ENCODE data around the gene C9orf85. TPM values are rescaled to one million over a fixed set of nuclear protein-coding genes. Genes with fewer than 3 reads are reported as not detected.
"Not testable (repeated sequence)": the region's sequence is repeated elsewhere in the genome, so short reads cannot be mapped to it uniquely, and the experiment has no call there.

The C9orf85 gene
- total RNA-seq, 1 experiment from 2014 or later = 6.0 TPM

DNA sequence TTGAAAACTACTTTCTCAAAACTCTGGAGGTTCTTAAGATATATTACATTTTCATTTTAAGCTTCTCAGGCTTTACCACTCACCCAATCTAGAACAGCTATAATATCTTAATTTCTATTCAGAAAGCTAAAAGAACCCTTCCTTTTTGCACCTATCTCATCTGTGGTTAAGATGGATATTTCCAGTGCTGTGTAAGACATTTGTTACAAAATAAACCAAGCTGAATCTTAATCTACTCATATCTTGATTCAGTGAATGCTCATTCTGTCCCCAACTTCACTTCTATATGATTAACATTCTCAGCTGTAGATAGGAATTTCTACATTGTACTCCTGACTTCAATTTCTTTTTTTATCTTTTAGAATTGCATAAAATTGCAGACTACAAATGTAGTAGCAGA lies 15.5 kb upstream of the C9orf85 start:
- no peak overlapping the region for H3K4me3 ChIP-seq (ENCODE audit: low read length)
- H2AFZ ChIP-seq (ENCODE audit: low read length) = no peak overlapping the region
- H3K36me3 ChIP-seq (ENCODE audit: insufficient read depth, low read length) = no peaks in the 10 kb centered on the region
- DNase-seq = no peak
- peaks cover 19% of the 10 kb centered on the region for H3K4me1 ChIP-seq (ENCODE audit: low read length)
- H3K9me2 ChIP-seq (replicated peaks; ENCODE audit: insufficient read depth, low read length) = no peaks in the 10 kb centered on the region
- H4K20me1 ChIP-seq (ENCODE audit: insufficient read depth, low read depth, low read length) = peaks cover 11% of the 10 kb centered on the region; the same call in 1 of the 2 replicates
- no peak overlapping the region for H3K9ac ChIP-seq (ENCODE audit: low read length)
- H3K4me2 ChIP-seq (ENCODE audit: low read depth, low read length, poor library complexity, severe bottlenecking) = no peak overlapping the region
- H3K79me2 ChIP-seq (ENCODE audit: low read length) = peaks cover 80% of the 10 kb centered on the region
- H3K27me3 ChIP-seq (ENCODE audit: low read length) = no peaks in the 10 kb centered on the region
- no peaks in the 10 kb centered on the region for H3K9me3 ChIP-seq (ENCODE audit: low read length)
- H3K27ac ChIP-seq (ENCODE audit: low read length) = no peak overlapping the region

DNA sequence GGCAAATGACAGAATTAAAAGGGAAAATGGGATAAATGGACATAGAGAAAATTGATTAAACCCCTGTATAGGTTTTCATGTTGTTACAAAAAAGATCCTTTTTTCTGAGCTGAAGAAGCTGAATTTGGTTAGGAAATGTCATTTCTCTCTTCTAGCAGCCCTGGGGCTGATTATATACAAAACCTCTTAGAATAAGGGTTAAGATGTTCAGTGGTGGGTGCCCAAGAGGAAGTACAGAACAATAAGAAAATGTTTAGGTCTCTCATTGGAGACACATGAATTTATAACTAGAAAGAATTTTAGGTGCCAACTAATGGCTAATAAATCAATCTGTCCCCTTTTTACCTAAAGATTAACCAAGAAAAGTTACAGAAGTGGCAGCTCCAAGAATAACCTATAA lies 14.7 kb upstream of the C9orf85 start:
- Histone ChIP-seq H3K4me1 (ENCODE audit: low read length) (peaks cover 26% of the 10 kb centered on the region), H3K9me3 (ENCODE audit: low read length) (no peaks in the 10 kb centered on the region), H3K9me2 (replicated peaks; ENCODE audit: insufficient read depth, low read length) (no peaks in the 10 kb centered on the region), H3K27me3 (ENCODE audit: low read length) (no peaks in the 10 kb centered on the region), H3K36me3 (ENCODE audit: insufficient read depth, low read length) (no peaks in the 10 kb centered on the region), H3K79me2 (ENCODE audit: low read length) (peaks cover 82% of the 10 kb centered on the region), H4K20me1 (ENCODE audit: insufficient read depth, low read depth, low read length) (peaks cover 10% of the 10 kb centered on the region; the same call in 1 of the 2 replicates), H3K27ac (ENCODE audit: low read length) (peak overlapping the region; percentile 37; the same call in 1 of the 2 replicates), H3K4me2 (ENCODE audit: low read depth, low read length, poor library complexity, severe bottlenecking) (no peak overlapping the region), H3K4me3 (ENCODE audit: low read length) (no peak overlapping the region), H2AFZ (ENCODE audit: low read length) (no peak overlapping the region), H3K9ac (ENCODE audit: low read length) (no peak overlapping the region)
- no peak for DNase-seq

DNA sequence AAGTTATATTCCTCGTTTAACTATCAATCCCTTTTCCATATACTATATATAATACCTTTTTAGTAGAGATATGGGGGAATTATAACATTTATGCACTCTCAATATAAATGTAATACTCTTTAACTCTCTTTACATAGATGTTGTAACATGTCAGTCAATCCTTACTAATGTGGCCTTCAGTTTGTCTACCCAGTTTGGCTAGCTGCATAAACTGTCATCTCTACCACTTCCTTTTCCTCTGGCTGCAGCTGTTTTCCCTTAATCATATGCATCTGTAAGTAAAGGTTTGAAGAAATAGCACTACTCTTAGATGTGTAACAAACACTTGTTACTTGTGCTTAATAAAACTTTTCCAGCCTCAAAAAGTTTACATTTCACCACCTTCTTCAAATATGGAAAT lies 13.9 kb upstream of the C9orf85 start:
- H3K4me2 ChIP-seq (ENCODE audit: low read depth, low read length, poor library complexity, severe bottlenecking) = no peak overlapping the region
- H3K9ac ChIP-seq (ENCODE audit: low read length) = no peak overlapping the region
- H3K4me3 ChIP-seq (ENCODE audit: low read length) = no peak overlapping the region
- no peaks in the 10 kb centered on the region for H3K27me3 ChIP-seq (ENCODE audit: low read length)
- peaks cover 34% of the 10 kb centered on the region for H3K4me1 ChIP-seq (ENCODE audit: low read length)
- DNase-seq = no peak
- H4K20me1 ChIP-seq (ENCODE audit: insufficient read depth, low read depth, low read length) = peaks cover 17% of the 10 kb centered on the region; the same call in 1 of the 2 replicates
- H3K9me2 ChIP-seq (replicated peaks; ENCODE audit: insufficient read depth, low read length) = no peaks in the 10 kb centered on the region
- H3K9me3 ChIP-seq (ENCODE audit: low read length) = no peaks in the 10 kb centered on the region
- H3K27ac ChIP-seq (ENCODE audit: low read length) = peak overlapping the region; percentile 37; the same call in 1 of the 2 replicates
- peaks cover 87% of the 10 kb centered on the region for H3K79me2 ChIP-seq (ENCODE audit: low read length)
- H2AFZ ChIP-seq (ENCODE audit: low read length) = no peak overlapping the region
- H3K36me3 ChIP-seq (ENCODE audit: insufficient read depth, low read length) = no peaks in the 10 kb centered on the region

DNA sequence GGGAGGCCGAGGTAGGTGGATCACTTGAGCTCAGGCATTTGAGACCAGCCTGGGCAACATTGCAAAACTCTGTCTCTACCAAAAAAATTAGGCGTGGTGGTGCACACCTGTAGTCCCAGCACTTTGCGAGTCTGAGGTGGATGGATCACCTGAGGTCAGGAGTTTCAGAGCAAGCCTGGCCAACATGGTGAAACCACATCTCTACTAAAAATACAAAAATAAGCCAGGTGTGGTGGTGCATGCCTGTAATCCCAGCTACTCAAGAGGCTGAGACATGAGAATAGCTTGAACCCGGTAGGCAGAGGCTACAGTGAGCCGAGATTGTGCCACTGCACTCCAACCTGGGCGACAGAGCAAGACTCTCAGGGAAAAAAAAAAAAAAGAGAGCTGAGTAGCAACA lies 12.7 kb upstream of the C9orf85 start:
- Histone ChIP-seq H3K79me2 (ENCODE audit: low read length) (peaks cover 89% of the 10 kb centered on the region), H3K4me1 (ENCODE audit: low read length) (peaks cover 46% of the 10 kb centered on the region), H4K20me1 (ENCODE audit: insufficient read depth, low read depth, low read length) (peaks cover 19% of the 10 kb centered on the region; the same call in 1 of the 2 replicates)
- not testable (repeated sequence) for H3K9me3 ChIP-seq (ENCODE audit: low read length); H3K9ac ChIP-seq (ENCODE audit: low read length); H3K27me3 ChIP-seq (ENCODE audit: low read length); H3K4me2 ChIP-seq (ENCODE audit: low read depth, low read length, poor library complexity, severe bottlenecking); H2AFZ ChIP-seq (ENCODE audit: low read length); H3K4me3 ChIP-seq (ENCODE audit: low read length); H3K27ac ChIP-seq (ENCODE audit: low read length); H3K9me2 ChIP-seq (replicated peaks; ENCODE audit: insufficient read depth, low read length); H3K36me3 ChIP-seq (ENCODE audit: insufficient read depth, low read length); DNase-seq

DNA sequence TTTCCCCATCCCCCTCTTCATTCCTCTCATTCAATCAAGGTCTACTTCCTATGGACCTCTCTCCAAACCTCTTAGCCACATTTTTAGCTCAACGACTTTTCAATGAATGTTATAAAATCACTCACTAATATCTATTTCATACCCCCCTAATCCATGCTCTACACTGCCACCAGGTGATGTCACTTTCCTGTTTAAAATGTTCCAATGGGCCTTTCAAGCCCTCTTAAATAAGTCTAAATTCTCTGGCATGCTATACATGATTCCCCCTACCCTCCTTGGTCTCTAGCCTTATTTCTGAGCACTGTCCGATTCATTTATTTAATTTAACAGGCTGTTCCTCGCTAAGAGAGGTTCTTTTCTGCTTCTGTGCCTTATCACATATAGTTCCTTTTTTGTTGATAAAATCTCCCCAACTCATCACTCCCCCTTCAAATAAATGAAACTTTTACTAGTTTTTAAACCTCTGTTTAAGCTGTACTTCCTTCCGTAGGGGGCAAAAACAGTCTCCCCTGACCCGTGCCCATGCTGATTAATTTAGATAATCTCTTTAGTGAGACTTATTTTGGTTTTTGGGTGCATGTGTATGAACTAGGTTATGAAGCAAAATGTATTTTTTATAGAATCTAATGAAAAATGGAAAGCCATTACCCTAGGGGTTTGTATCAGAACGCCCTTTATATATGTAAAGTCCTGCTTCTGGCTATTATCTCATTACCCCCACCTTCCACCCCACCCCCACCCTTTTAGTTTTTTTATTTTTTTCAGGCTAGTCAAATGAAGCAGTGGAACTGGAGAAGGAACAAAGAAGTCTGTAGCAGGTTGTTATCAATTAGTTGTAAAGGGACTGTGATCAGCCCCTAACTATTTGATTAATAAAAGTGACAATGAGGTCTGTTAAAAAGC lies 9.5 kb upstream of the C9orf85 start:
- H3K4me2 ChIP-seq (ENCODE audit: low read depth, low read length, poor library complexity, severe bottlenecking) = peak overlapping the region; percentile 41
- H3K27me3 ChIP-seq (ENCODE audit: low read length) = no peaks in the 10 kb centered on the region
- no peak for DNase-seq
- peaks cover 47% of the 10 kb centered on the region for H3K4me1 ChIP-seq (ENCODE audit: low read length)
- H3K9ac ChIP-seq (ENCODE audit: low read length) = no peak overlapping the region
- no peaks in the 10 kb centered on the region for H3K9me3 ChIP-seq (ENCODE audit: low read length)
- peaks cover 86% of the 10 kb centered on the region for H3K79me2 ChIP-seq (ENCODE audit: low read length)
- peak overlapping the region; percentile 60; the same call in 1 of the 2 replicates for H3K27ac ChIP-seq (ENCODE audit: low read length)
- H3K4me3 ChIP-seq (ENCODE audit: low read length) = no peak overlapping the region
- H2AFZ ChIP-seq (ENCODE audit: low read length) = no peak overlapping the region
- H3K36me3 ChIP-seq (ENCODE audit: insufficient read depth, low read length) = no peaks in the 10 kb centered on the region
- H4K20me1 ChIP-seq (ENCODE audit: insufficient read depth, low read depth, low read length) = peaks cover 19% of the 10 kb centered on the region; the same call in 1 of the 2 replicates
- no peaks in the 10 kb centered on the region for H3K9me2 ChIP-seq (replicated peaks; ENCODE audit: insufficient read depth, low read length)

DNA sequence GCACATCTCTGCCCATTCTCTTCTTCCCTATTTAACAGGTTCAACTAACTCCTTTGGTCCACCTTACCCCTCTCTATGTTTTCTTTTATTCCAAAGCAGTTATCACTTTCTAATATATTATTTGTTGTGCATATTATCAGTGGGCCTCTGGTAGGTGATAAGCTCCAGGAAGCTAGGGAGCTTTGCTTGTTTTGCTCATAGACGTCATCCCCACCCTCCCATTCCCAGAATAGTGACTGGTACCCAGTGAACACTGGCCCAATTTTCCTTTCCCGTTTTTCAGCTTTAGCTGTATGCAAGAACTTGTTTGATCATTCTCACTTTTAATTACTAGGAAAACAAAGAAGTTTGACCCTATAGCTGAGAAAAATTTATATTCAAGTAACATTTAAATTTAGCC lies 7.4 kb upstream of the C9orf85 start:
- no peaks in the 10 kb centered on the region for H3K9me2 ChIP-seq (replicated peaks; ENCODE audit: insufficient read depth, low read length)
- H2AFZ ChIP-seq (ENCODE audit: low read length) = no peak overlapping the region
- no peaks in the 10 kb centered on the region for H3K36me3 ChIP-seq (ENCODE audit: insufficient read depth, low read length)
- no peak overlapping the region for H3K4me2 ChIP-seq (ENCODE audit: low read depth, low read length, poor library complexity, severe bottlenecking)
- H3K79me2 ChIP-seq (ENCODE audit: low read length) = peaks cover 92% of the 10 kb centered on the region
- H3K9me3 ChIP-seq (ENCODE audit: low read length) = no peaks in the 10 kb centered on the region
- no peaks in the 10 kb centered on the region for H3K27me3 ChIP-seq (ENCODE audit: low read length)
- H4K20me1 ChIP-seq (ENCODE audit: insufficient read depth, low read depth, low read length) = peaks cover 28% of the 10 kb centered on the region
- H3K27ac ChIP-seq (ENCODE audit: low read length) = no peak overlapping the region
- no peak overlapping the region for H3K4me3 ChIP-seq (ENCODE audit: low read length)
- DNase-seq = no peak
- no peak overlapping the region for H3K9ac ChIP-seq (ENCODE audit: low read length)
- H3K4me1 ChIP-seq (ENCODE audit: low read length) = peaks cover 44% of the 10 kb centered on the region

DNA sequence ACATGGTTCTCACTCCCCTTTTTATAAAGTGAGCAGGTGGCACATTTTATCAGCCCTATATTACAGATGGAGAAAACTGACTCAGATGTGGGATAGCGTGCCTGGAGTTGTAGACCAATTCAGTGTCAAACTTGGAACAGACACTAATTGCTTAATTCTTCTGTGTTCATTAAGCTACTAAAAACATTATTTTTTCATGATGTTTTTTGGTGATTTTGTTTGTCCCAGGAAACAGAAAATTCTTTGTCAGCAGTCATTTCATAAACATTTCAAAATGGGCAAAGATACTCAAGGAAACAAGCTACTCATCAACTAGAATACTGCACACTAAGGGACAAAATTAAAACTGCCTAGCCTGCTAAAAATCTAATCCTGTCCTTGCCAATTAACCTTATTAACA lies 2.6 kb upstream of the C9orf85 start:
- H3K27ac ChIP-seq (ENCODE audit: low read length) = no peak overlapping the region
- H3K27me3 ChIP-seq (ENCODE audit: low read length) = no peaks in the 10 kb centered on the region
- no peaks in the 10 kb centered on the region for H3K9me2 ChIP-seq (replicated peaks; ENCODE audit: insufficient read depth, low read length)
- peak overlapping the region; percentile 91 for H3K4me3 ChIP-seq (ENCODE audit: low read length)
- no peaks in the 10 kb centered on the region for H3K9me3 ChIP-seq (ENCODE audit: low read length)
- H3K79me2 ChIP-seq (ENCODE audit: low read length) = peaks cover 85% of the 10 kb centered on the region
- peak overlapping the region; percentile 92 for H3K4me2 ChIP-seq (ENCODE audit: low read depth, low read length, poor library complexity, severe bottlenecking)
- H3K36me3 ChIP-seq (ENCODE audit: insufficient read depth, low read length) = no peaks in the 10 kb centered on the region
- no peak overlapping the region for H2AFZ ChIP-seq (ENCODE audit: low read length)
- peak overlapping the region; percentile 83 for H3K9ac ChIP-seq (ENCODE audit: low read length)
- H3K4me1 ChIP-seq (ENCODE audit: low read length) = peaks cover 43% of the 10 kb centered on the region
- H4K20me1 ChIP-seq (ENCODE audit: insufficient read depth, low read depth, low read length) = peaks cover 17% of the 10 kb centered on the region
- DNase-seq = no peak

DNA sequence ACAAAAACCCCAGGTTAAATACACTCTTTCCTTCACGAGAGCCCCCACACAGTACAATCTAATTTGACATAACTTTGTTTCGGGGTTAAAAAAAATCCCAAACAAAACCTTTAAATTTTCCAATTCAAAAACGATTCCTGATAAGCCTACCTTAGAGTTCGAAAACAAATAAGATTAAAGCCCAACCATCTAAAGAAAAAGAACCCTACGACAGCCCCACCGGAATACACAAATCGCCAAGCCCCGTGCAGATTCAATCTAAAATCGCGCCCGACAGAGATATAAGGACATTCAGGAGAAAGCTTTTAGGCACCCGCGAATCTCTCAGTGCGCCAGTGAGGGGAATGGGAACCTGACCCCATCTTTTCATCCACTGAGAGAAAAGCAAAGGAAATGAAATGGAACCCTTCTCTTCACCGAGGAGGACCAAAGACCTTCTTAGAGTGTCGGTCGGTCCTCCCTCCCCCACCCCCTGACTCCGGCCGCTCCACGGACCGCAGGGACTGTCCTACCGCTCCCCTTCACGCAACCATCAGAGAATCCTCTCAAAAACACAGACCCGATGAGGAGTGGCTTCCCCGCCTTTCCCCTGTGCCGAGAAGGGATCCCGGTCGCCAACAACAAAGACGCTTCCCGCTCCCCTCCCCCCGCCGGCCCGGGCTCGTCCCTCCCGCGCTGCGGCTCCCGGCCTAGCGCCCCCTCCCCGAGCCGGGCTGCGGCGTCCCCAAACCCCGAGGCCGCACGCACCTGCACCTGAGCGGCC lies 1.4 kb upstream of the C9orf85 start:
- Histone ChIP-seq H3K27ac (ENCODE audit: low read length) (no peak overlapping the region; the same call in 1 of the 2 replicates), H4K20me1 (ENCODE audit: insufficient read depth, low read depth, low read length) (peaks cover 17% of the 10 kb centered on the region), H3K27me3 (ENCODE audit: low read length) (no peaks in the 10 kb centered on the region), H3K4me3 (ENCODE audit: low read length) (peak overlapping the region; percentile 91), H3K79me2 (ENCODE audit: low read length) (peaks cover 86% of the 10 kb centered on the region), H3K4me2 (ENCODE audit: low read depth, low read length, poor library complexity, severe bottlenecking) (peak overlapping the region; percentile 92), H3K9me2 (replicated peaks; ENCODE audit: insufficient read depth, low read length) (no peaks in the 10 kb centered on the region), H3K4me1 (ENCODE audit: low read length) (peaks cover 34% of the 10 kb centered on the region), H2AFZ (ENCODE audit: low read length) (peak overlapping the region; percentile 86; the same call in 1 of the 2 replicates), H3K9me3 (ENCODE audit: low read length) (no peaks in the 10 kb centered on the region), H3K36me3 (ENCODE audit: insufficient read depth, low read length) (no peaks in the 10 kb centered on the region), H3K9ac (ENCODE audit: low read length) (peak overlapping the region; percentile 83)
- peak; percentile 66 for DNase-seq

All from Karpas-422 (cell line).